HG03342 (cell line): ENCODE results near the gene NPLOC4.
"Not testable (repeated sequence)": the region's sequence is repeated elsewhere in the genome, so short reads cannot be mapped to it uniquely, and the experiment has no call there.

Experiments
- ATAC-seq: cut with Tn5 transposase; IDR thresholded peaks from one replicate; pipeline ENCODE4 v1.9.1; 2021; ENCODE audit warnings: mild to moderate bottlenecking, moderate library complexity; ENCODE audit not compliant: unreplicated experiment

The NPLOC4 gene

DNA sequence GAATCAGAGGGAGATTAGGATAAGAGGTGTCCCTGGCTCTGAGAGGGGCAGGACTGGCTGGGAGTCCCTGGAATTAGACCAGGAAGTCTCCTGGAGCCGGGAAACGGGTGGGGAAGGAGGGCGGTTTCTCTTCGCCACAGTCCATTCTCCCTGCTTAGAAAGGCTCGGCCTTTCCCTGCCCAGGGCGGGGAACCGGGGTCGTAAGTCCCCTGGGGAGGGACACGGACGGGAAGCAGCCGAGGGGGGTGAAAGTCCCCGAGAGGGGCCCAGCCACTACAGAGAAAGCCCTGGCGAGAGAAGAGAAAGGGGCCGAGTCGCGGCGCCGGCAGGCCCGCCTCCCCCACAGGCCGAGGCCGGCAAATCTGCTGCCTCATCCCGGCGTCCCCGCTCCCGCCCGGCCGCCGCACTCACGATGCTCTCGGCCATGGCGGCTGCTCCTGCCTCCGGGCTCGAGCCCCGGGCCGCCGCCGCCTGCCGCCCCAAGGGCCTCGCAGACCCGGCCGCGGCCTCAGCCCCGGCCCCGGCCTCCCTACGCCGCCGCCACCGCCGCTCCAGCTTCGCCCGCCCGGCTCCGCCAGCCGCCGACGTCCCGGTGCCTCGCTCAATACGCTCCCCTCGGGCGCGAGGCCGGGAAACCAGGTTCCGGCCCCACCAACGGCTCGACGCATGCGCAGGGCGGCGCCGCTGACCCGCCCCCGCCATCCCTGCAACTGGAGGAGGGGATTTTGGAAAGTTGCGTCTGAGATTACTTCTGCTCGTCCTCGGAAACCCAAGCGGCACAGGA is at the start of gene NPLOC4, which contains the start of gene TSPAN10:
NPLOC4 (minus strand) TSS at position 608 of the 784 bp plus-strand sequence; CDS start at position 426, 182 bp downstream.
TSPAN10 (plus strand) TSS at position 692 of the 784 bp plus-strand sequence. CDS start 5,217 bp downstream, outside the sequence.
- ATAC-seq, result peak; percentile 81

DNA sequence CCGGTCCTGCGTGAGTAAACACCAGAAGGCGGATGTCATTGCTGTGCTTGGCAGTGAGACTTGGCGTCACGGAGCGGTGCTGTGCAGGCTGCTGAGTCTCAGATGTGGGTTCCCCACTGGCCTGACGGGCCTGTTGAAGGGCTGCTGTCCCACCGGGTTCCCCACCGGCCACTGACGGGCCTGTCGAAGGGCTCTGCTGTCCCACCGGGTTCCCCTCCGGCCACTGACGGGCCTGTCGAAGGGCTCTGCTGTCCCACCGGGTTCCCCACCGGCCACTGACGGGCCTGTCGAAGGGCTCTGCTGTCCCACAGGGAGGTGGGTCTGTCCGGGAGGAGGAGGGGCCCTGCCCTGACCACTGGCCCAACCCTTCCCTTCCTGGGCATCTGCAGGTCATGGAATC is 49.7 kb upstream of the NPLOC4 start:
- no peak for ATAC-seq

DNA sequence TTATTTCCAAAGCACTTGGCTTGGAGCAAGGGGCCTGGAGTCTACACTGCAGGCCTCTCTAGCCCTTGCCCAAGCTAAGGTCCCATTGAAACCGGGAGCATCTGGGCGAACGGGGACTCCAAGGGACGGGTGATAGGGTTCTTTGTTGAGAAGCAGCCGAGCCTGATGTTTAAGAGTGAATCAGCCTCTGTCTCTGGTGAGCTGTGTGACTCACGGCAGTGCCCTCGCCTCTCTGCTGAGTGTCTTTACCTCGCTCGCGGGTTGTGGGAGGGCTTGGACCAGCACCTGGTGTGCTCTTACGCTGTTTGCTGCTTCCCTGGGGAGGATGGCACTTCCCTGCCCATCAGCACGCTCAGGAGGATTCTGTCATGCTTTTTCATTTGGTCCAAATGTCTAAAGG is 48.2 kb upstream of the NPLOC4 start:
- ATAC-seq, result no peak

DNA sequence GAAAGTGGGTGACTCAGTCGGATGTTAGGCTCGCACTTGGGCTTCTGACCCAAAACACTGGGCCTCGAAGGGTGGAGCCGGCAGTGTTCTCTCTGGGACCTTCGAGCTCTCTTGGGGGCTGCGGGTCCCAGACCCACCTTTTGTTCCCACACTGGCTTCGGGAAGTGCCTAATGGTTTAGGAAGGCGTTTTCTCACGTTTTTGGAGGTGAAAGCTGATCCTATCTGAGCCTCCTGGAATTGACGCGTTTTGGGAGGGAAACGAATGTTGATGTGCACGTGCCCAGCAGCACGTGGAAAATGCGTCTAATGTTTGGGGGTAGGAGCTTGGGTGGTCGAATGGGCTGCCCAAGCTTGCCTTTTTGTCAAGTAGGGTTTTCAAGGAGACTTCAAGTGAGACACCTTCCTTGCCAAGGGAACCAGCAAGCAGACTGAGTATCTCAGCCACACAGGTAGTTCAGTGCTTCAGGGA is 47.6 kb upstream of the NPLOC4 start:
- no peak for ATAC-seq

DNA sequence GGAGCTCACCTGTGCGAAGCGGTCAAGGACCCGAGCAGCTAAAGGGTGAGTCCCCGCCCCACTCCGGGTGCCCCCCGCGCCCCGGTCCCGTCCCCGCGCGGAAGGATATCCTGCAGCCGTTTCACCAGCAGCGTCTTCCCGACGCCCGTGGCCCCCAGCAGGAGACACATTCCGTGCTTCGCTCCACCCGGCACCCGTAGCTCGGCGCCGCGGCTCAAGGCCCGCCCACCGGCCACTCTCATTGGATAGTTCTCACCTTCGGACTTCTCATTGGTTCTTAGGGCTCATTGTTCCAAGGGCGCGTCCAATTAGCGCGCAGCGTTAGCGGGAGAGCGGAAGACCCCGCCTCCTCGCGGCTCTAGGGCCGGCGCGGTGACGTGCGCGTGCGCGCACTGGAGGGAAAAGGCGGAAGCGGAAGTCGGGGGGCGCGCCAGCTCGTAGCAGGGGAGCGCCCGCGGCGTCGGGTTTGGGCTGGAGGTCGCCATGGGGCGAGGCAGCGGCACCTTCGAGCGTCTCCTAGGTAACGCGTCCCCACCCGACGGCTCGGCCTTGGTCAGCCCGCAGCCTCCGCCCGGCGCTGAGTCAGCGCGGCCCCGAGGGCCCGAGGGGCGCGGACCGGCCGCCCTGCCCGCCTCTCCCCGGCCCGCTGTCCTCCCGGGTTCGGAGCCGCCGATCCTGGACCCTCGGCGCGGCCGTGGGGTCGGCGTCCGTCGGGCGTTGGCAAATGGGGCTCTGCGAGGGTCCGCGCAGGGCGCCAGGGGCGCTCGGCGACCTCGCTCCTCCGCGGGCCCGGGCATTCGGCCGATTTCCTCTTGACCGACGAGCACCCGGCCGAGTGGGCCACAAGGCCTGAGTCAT is 46.9 kb upstream of the NPLOC4 start, which contains the start of the genes ARL16 and HGS:
ARL16 (minus strand) TSS at position 214 of the 858 bp plus-strand sequence; CDS start at position 170, 44 bp downstream.
HGS (plus strand) TSS at position 428 of the 858 bp plus-strand sequence; CDS start at position 484, 56 bp downstream.
- ATAC-seq, result peak; percentile 95

DNA sequence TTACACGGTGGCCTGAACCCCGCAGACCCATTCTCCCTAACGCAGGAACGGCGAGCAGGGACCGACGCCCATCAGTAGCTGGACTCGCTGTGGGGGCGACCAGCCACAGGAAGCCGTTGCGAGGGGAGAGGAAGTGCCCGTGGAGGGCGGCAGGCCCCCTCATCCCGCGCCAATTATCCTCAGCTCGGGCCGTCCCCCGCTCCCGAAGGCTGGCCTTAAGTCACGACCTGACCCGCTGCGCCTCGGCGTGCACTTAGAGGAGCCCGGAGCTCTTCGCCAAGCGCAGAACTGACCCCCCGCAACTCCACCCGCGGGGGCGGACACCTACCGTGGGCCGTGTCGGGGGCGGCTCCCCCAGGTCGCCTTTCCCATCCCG is 46.3 kb upstream of the NPLOC4 start:
- ATAC-seq, result no peak

DNA sequence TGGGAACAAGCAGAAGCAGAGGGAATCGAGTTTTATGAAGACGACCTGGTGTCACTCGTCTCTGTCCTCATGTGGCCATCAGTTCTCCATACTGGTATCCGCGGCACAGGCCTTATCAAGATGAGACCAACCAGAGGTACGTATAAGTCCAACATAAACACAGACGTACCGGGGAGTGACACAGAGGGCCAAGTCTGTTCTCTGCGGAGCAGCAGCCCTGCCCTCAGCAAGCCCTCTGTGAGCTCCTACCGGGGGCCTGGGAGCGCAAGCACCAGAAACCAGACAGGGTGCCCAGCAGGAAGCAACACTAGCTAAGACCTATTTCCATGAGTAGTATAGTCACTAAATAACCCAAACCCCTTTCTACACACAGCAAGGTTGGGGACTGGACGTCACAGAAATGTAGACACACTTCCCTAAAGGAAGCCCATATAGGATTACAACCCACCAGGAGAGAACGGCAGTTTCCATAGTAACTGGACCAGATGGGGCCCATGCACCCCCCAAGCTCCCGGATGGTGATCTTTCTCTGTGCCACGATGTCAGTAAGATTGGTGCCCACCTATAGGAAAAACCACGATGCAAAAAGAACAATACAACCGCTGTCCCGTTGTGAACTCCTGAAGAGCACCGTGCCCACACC is 45.8 kb upstream of the NPLOC4 start:
- ATAC-seq, result no peak

DNA sequence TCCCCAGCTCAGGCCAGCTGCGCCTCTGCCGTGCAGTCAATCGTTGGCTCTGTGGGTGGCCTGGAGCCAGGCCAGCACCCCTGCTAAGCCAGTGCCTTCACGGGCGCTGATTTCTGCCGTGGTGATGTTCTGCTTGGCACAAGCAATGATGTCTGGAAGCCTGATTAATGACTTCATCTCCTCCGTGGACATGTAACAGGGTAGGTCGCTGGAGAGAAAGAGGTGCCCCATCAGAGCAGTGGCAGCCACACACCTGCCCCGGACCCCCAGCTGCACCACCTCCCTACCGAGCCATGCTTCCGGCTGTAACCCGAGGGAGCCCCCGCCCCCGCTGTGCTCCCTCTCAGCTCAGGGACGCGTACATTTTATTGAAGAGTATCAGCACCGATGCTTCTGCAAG is 44.8 kb upstream of the NPLOC4 start:
- ATAC-seq, result no peak

DNA sequence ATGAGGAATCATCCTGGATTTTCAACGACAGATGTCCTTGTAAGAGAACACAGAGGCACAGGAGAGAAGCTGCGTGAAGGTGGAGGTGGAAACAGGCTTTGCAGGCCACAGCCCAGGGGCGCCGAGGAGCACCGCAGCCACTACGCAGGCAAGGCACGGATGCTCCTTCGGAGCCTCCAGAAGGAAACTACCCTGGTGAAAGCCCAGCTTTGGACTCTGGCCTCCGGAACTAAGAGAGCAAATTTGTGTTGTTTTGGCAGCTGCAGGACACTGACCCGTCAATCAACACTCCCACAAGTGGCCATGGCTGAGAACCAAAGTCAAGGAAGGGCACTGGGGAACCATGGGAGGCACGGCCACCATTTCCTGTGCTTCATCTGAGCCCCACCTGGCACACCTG is 43.2 kb upstream of the NPLOC4 start:
- no peak for ATAC-seq

DNA sequence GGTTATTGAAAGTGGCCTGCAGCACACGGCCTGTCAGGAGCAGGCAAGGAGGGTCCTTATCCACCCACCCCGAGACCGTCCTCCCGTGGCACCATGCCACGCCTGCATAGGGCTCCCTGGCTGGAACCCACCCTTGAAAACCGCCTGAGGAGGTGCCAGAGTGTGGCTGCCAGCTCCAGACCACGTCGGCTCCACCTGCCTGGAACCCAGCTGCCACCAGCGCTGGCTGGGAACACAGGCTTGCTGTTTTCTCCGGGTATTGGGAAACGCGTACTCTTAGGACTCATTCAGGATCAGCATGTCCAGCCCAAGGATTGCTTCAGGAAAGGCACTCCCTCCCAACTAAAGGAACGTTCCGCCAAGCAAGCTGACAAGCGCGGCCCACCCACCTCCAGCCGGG is 40.0 kb upstream of the NPLOC4 start:
- ATAC-seq, result no peak

DNA sequence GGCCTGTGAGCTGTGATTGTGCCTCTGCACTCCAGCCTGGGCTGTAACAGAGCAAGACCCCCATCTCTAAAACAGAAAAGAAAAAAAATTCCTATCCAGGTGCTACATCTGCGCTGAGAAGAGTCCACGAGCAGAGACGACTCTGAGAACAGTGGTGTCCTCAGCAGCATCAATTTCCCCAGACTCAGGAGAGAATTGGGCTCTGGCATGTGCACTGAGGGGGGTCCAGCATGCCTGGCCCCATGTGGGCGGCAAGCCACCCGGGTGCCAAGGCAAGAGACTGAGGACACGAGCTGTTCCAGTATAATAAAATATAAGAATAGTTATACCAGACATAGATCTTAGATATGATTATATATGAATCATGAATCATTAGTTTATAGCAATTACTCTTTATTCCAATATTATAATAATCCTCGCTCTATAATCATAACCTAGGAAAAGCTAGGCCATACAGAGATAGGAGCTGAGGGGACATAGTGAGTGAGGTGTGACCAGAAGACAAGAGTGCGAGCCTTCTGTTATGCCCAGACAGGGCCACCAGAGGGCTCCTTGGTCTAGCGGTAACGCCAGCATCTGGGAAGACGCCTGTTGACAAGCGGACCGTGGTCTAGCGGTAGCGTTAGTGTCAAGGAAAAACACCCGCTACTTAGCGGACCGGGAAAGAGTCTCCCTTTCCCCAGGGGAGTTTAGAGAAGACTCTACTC is 38.8 kb upstream of the NPLOC4 start:
- ATAC-seq, result not testable (repeated sequence)

DNA sequence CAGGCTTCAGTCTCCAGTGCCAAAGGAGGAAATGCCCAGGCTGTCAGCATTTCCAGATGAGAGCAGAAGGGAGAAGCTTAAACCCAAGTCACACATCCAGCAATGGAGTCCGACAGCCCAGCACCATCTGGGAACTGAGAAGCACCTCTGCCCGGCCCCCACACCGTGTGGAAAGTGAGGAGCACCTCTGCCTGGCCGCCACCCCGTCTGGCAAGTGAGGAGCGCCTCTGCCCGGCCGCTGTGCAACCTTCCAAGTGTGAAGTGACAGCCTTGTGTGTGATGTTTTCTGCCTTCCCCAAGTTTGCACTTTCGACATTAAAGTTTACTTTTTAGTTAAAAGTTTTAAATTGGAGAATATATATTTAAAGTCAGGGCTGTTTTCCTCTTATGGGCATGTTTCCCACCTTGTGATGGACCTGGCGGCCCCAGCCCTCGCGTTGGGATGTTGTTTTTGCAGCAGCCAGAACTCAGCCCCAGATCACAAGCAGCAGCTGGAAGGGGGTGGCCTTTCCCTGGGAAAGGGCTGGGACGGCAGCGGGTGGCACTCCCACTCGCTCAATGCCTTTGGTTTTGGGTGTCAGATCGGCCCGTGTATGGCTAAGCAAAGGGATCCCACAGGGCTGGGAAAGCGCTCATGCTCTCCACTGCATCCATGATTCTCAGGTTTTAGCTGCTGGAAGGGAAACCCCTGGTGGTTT is 36.8 kb upstream of the NPLOC4 start:
- no peak for ATAC-seq

DNA sequence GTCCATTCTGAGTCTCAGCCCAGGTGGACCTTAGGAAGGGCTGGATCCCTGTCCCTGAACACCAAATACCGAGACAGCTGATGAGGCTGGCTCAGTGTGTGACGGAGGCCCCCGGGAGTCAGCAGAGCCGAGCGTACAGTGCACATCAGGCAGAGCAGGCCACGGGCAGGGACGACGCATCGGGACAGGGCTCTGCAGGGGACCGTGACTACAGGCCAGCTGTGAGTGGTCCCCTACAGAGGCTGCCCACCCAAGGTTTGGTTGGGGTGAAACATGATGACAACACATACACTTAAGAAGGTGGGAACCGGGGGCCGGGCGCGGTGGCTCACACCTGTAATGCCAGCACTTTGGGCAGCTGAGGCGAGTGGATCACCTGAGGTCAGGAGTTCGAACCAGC is 36.0 kb upstream of the NPLOC4 start:
- no peak for ATAC-seq

DNA sequence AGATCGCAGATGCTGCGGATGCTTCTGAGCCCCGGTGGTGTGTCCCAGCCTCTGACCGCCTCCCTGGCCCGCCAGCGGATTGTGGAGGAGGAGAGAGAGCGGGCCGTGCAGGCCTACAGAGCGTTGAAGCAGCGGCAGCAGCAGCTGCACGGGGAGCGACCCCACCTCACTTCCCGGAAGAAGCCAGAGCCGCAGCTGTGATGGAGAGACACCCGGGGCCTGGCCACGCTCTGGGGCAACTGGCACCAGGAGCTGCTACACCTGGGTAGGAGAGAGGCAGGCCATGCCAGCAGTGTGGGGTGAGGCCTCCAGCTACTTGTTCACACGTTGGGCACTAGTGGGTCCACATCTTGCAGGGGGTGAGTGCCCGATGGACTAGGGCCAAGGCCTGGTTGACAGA is 35.6 kb upstream of the NPLOC4 start:
- ATAC-seq, result no peak

DNA sequence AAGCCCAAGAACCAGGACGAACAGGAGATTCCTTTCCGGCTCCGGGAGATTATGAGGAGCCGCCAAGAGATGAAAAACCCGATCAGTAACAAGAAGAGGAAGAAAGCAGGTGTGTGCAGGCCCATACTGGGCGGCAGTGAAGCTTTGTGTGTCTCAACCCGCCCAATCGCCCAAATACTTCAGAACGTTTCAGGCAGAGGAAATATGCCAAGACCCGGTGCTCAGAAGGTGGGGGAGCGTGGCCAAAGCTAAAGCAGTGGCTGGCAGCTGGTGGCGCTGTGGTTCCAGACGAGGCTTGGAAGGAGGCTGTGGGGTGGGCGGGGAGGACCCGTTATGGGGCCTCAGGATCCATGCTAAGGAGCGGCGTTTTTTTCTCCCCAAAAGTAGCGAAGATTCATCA is 30.8 kb upstream of the NPLOC4 start:
- ATAC-seq, result no peak

DNA sequence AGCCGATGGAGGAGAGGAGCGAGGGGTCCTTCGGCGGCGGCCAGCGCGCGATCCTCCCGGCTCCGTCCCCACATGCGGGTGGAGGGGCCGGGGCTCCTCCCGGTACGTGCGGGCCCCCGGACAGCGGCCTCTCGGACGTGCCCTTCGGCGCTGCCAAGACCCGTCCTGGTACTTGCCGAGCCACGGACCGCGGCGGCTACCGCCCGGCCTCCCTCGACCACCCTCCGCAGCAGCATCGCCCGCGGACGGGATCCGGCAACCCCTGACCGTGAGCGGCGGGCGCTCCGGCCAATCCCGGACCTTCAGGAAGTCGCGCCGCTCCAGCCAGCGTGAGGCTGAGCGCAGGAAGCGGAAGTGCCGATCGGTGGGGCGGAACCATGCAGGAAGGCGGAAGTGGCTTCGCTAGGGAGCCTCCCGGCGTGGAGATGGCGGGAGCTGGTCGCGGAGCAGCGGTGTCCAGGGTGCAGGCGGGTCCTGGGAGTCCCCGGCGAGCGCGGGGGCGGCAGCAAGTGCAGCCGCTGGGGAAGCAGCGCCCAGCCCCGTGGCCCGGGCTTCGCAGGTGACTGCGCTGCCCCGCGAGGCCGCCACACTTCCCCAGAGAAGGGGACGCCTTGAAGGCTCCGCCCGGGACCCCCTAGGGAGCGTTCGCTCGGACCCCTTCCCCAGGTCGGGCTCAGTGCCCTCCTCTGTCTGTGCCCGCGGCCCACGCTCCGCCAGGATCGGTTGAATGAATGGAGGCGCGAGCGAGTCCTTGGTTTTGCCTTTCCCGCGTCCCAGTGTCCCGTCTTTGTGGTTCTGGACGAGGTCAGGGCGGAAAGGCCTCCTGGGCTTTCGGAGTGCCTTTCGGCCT is 29.7 kb upstream of the NPLOC4 start, which contains the start of the genes CCDC137 and OXLD1:
CCDC137 (plus strand) TSS at position 396 of the 850 bp plus-strand sequence; CDS start at position 426, 30 bp downstream.
OXLD1 (minus strand) TSS at position 264 of the 850 bp plus-strand sequence; CDS start at position 236, 28 bp downstream.
- ATAC-seq, result peak; percentile 89

DNA sequence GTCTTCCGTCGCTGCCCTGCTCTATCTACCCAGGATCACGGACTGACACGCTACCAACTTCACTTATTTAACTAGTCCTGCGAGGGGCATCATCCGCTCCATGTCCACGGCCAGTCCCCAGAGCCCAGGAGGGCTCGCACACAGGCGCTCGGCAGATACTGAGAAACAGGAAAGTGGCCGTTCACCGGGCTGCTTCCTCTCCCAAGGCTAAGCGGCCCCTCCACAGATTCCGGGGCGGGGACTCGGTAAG is 29.1 kb upstream of the NPLOC4 start:
- peak; percentile 16 for ATAC-seq

DNA sequence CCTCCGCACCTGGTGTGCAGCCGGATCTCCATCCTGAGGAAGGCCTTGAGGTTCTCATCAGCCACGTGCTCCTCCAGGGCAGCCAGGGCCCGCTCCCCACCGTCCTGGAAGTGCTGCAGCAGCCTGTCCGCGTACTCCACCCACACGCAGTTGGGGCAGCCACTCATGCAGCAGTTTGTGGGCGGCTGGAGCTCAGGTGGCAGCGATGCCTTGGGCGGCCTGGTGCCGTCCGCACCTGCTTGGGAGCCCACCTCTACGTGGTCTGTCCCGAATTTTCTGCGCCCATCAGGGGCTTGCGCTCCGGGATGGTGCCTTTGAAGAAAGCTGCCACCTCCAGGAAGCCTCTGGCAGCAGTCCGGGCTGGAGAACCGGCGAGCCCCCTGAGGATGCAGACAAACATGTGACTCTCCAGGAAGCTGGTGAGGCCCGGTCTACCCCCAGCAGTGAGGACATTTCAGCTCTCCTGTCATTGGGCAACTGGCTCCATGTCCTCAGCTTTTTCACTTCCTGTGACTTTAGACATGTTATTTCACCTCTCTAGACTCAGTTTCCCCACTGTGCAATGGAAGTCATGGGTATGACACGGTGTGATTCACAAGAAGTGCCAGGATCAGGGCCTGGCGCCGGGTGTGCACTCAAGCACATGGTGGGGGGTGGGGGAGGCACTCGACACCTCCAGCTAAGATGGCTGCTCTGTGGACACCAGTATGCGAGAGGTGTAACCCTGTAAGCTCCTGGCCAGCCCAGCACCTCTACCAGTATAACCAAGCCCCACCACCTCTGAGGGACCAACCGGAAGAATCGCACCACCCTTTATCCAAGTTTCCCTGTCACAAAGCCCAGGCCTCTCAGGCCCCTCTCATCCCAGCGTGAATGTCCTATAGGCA is 28.5 kb upstream of the NPLOC4 start:
- no peak for ATAC-seq
